Measurements from ENCODE around the gene GRAMD1C.
A peak's percentile ranks its signal among the peaks of the same experiment; 100 is the strongest.

GRAMD1C gene

GRCh38 chr3:113948015-113948917, 109.7 kb downstream of the GRAMD1C start:
- Histone ChIP-seq H3K4me2 (peak overlapping the region; percentile 99), H3K9me3 (no peaks in the 10 kb centered on the region), H3K9ac (peak overlapping the region; percentile 62), H3K4me1 (peaks cover 18% of the 10 kb centered on the region), H3K27ac (peak overlapping the region; percentile 15; the same call in 1 of the 2 replicates), H3K36me3 (no peaks in the 10 kb centered on the region; the same call in 1 of the 2 replicates), H3K27me3 (peaks cover 17% of the 10 kb centered on the region), H4K20me1 (0 out of 2 replicates have a peak, but pooled peaks cover 7% of the 10 kb centered on the region), H3K4me3 (peak overlapping the region; percentile 83)
- no peak for TF ChIP-seq Cebpa-rat (IDR thresholded peaks at IDR 0.05)

GRCh38 chr3:113952921-113953320, 114.3 kb downstream of the GRAMD1C start:
- Histone ChIP-seq H3K9ac (no peak overlapping the region), H3K36me3 (peaks cover 4% of the 10 kb centered on the region; the same call in 1 of the 2 replicates), H4K20me1 (peaks cover 14% of the 10 kb centered on the region; the same call in 1 of the 2 replicates), H3K4me1 (peaks cover 31% of the 10 kb centered on the region), H3K4me2 (no peak overlapping the region), H3K27me3 (peaks cover 15% of the 10 kb centered on the region), H3K27ac (no peak overlapping the region), H3K4me3 (no peak overlapping the region), H3K9me3 (no peaks in the 10 kb centered on the region)
- no peak for TF ChIP-seq Cebpa-rat (IDR thresholded peaks at IDR 0.05)

GRCh38 chr3:113953677-113954076, 115.1 kb downstream of the GRAMD1C start:
- Histone ChIP-seq H3K9ac (no peak overlapping the region), H3K4me1 (peaks cover 25% of the 10 kb centered on the region), H3K9me3 (no peaks in the 10 kb centered on the region), H3K4me2 (peak overlapping the region; percentile 76), H3K27ac (no peak overlapping the region), H3K4me3 (no peak overlapping the region), H3K27me3 (peaks cover 7% of the 10 kb centered on the region), H3K36me3 (peaks cover 10% of the 10 kb centered on the region), H4K20me1 (peaks cover 14% of the 10 kb centered on the region; the same call in 1 of the 2 replicates)
- TF ChIP-seq Cebpa-rat (IDR thresholded peaks at IDR 0.05) = no peak

DNA sequence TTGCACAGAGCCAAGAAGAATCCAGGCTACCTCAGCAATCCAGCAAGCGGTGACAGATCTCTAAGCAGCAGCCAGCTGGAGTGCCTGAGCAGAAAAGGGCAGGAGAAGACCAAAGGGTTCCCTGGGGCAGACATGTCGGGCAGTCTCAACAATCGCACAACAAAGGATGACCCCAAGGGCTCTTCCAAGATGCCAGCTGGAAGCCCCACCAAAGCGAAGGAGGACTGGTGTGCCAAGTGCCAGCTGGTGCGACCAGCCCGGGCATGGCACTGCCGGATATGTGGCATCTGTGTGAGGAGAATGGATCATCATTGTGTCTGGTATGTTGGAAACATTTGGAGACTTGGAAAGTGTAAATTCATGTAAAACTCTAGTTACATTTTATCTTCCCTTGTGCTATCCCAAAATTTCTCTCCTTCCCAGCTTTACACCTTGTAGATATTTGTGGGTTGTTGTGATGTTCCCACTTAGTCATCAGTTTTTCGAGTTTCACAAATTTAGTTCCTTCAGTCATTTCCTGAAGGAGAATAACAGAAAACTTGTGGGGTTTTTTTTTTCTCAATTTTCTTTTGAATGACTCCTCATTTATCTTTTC, 115.6 kb downstream of the GRAMD1C start:
- Histone ChIP-seq H3K27ac (no peak overlapping the region), H4K20me1 (peaks cover 14% of the 10 kb centered on the region; the same call in 1 of the 2 replicates), H3K9ac (no peak overlapping the region), H3K27me3 (peaks cover 2% of the 10 kb centered on the region), H3K9me3 (no peaks in the 10 kb centered on the region), H3K36me3 (peaks cover 13% of the 10 kb centered on the region), H3K4me3 (no peak overlapping the region), H3K4me1 (peaks cover 20% of the 10 kb centered on the region), H3K4me2 (peak overlapping the region; percentile 76)
- TF ChIP-seq Cebpa-rat (IDR thresholded peaks at IDR 0.05) = no peak

DNA sequence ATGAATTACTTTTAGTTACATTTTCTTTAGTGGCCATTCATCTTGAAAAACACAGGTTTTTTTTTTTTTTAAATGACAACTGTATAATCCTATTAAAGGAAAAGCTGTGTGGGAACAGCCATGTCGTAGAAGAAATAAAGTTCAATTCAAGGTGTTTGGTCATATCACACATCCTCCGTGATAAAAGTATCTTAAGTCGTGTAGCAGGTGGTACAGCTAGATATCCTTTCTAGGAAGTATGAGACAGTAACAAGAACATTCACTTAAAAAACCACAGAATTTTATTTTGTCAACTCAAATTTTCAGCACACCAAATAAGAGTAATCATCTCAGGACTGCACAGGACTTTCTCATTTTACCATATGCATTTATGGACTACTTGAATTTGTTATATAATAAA, 125.3 kb downstream of the GRAMD1C start:
- H3K9me3 ChIP-seq = no peaks in the 10 kb centered on the region
- no peak overlapping the region for H3K4me2 ChIP-seq
- 0 out of 2 replicates have a peak, but pooled peaks cover 4% of the 10 kb centered on the region for H3K4me1 ChIP-seq
- no peak overlapping the region for H3K27ac ChIP-seq
- H4K20me1 ChIP-seq = no peaks in the 10 kb centered on the region
- no peak overlapping the region for H3K4me3 ChIP-seq
- TF ChIP-seq Cebpa-rat (IDR thresholded peaks at IDR 0.05) = no peak
- H3K9ac ChIP-seq = no peak overlapping the region
- H3K36me3 ChIP-seq = peaks cover under 1% of the 10 kb centered on the region
- no peaks in the 10 kb centered on the region for H3K27me3 ChIP-seq

GRCh38 chr3:113966172-113966571, 127.6 kb downstream of the GRAMD1C start:
- Histone ChIP-seq H3K27me3 (no peaks in the 10 kb centered on the region), H4K20me1 (no peaks in the 10 kb centered on the region), H3K9ac (no peak overlapping the region), H3K4me3 (no peak overlapping the region), H3K27ac (no peak overlapping the region), H3K9me3 (peaks cover under 1% of the 10 kb centered on the region; the same call in 1 of the 2 replicates), H3K4me1 (no peaks in the 10 kb centered on the region), H3K4me2 (no peak overlapping the region), H3K36me3 (no peaks in the 10 kb centered on the region; the same call in 1 of the 2 replicates)
- no peak for TF ChIP-seq Cebpa-rat (IDR thresholded peaks at IDR 0.05)

DNA sequence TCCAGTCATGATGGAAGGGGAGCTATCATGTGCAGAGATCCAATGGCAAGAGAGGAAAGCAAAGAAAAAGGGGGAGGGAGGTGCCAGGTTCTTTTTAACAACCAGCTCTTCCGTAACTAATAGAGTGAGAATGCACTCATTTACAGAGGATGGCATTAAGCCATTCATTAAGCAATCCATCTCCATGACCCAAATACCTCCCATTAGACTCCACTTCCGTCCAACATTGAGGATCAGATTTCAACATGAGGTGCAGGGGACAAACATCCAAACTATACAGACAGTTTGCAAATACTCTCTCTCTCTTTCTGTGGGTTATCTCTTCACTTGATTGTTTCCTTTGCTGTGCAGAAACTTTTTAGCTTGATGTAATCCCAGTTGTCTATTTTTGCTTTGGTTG, 130.4 kb downstream of the GRAMD1C start:
- Histone ChIP-seq H3K9me3 (peaks cover 18% of the 10 kb centered on the region), H3K4me1 (no peaks in the 10 kb centered on the region), H4K20me1 (no peaks in the 10 kb centered on the region), H3K36me3 (no peaks in the 10 kb centered on the region; the same call in 1 of the 2 replicates), H3K4me2 (no peak overlapping the region), H3K27ac (no peak overlapping the region), H3K27me3 (no peaks in the 10 kb centered on the region), H3K4me3 (no peak overlapping the region), H3K9ac (no peak overlapping the region)
- no peak for TF ChIP-seq Cebpa-rat (IDR thresholded peaks at IDR 0.05)

DNA sequence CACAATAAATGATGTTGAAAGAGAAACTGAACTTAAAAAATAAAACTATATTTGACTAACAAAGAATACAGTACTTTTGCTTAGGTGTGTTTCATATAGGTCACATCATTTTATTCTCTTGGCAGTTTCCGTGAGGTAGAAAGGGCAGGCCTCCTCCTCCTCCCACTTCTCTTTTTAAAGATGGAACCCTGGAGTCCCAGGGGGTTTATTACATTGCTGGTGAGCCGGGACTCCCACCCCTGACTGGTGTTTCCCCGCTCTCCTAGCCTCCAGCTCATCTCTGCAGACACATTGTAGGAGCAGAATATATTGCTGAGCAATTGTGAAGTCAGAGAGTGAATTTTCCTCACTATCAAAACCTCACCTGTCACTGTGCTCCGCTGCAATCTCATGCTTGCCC, 139.2 kb downstream of the GRAMD1C start:
- no peak overlapping the region for H3K4me3 ChIP-seq
- H3K4me2 ChIP-seq = peak overlapping the region; percentile 40; the same call in 1 of the 2 replicates
- H3K9ac ChIP-seq = no peak overlapping the region
- peaks cover 16% of the 10 kb centered on the region for H3K4me1 ChIP-seq
- no peak overlapping the region for H3K27ac ChIP-seq
- no peaks in the 10 kb centered on the region for H3K27me3 ChIP-seq
- TF ChIP-seq Cebpa-rat (IDR thresholded peaks at IDR 0.05) = no peak
- no peaks in the 10 kb centered on the region for H4K20me1 ChIP-seq
- peaks cover 24% of the 10 kb centered on the region for H3K9me3 ChIP-seq
- H3K36me3 ChIP-seq = peaks cover 6% of the 10 kb centered on the region

DNA sequence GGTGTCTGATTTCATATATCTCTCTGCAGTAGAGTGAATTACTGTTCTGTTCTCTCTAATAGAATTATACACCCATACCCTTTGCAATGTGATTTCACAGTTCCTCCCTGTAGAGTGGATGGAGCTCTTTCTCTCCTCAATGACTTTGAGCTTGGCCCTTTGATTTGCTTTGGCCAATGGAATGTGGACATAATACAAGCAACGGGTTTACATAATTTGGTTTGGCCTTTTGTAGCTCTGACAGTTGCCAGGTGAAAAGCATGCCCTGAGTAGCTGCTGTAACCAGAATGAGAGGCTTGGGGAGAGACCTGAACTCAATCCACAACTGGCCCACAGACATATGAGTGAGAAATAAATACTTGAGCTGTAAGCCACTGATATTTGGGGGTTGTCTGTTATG, 141.3 kb downstream of the GRAMD1C start:
- TF ChIP-seq Cebpa-rat (IDR thresholded peaks at IDR 0.05) = no peak
- no peak overlapping the region for H3K4me3 ChIP-seq
- H3K27me3 ChIP-seq = no peaks in the 10 kb centered on the region
- peaks cover 3% of the 10 kb centered on the region; the same call in 1 of the 2 replicates for H3K9me3 ChIP-seq
- no peaks in the 10 kb centered on the region for H3K36me3 ChIP-seq
- H3K9ac ChIP-seq = no peak overlapping the region
- H3K4me1 ChIP-seq = peaks cover 26% of the 10 kb centered on the region
- no peaks in the 10 kb centered on the region for H4K20me1 ChIP-seq
- H3K27ac ChIP-seq = no peak overlapping the region
- H3K4me2 ChIP-seq = no peak overlapping the region

- Histone ChIP-seq H3K4me1 (peaks cover 44% of the 10 kb centered on the region), H3K4me3 (no peak overlapping the region), H3K27me3 (no peaks in the 10 kb centered on the region), H3K9ac (no peak overlapping the region), H3K27ac (no peak overlapping the region), H3K4me2 (peak overlapping the region; percentile 14; the same call in 1 of the 2 replicates), H4K20me1 (no peaks in the 10 kb centered on the region), H3K36me3 (no peaks in the 10 kb centered on the region), H3K9me3 (no peaks in the 10 kb centered on the region)
- TF ChIP-seq Cebpa-rat (IDR thresholded peaks at IDR 0.05) = no peak
Observed at GRCh38 chr3:113981803-113982202, 143.2 kb downstream of the GRAMD1C start.

Data from BLaER1 (cell line).